Fibroblast of mammary gland (primary cell): ENCODE results near the gene NCLN.
"Not testable (repeated sequence)": the region's sequence is repeated elsewhere in the genome, so short reads cannot be mapped to it uniquely, and the experiment has no call there.

Experiments used
- DNase-seq: peaks from one replicate; pipeline ENCODE4 v3.0.0-alpha.2; 2010; ENCODE audit warnings: low read depth
- H3K4me3 ChIP-seq: 2 replicates; pipeline ENCODE4 v1.5.1; 2011; ENCODE audit warnings: low read depth, mild to moderate bottlenecking, low read length, moderate library complexity; ENCODE audit not compliant: control insufficient read depth
- CTCF ChIP-seq: conservative IDR thresholded peaks from 2 replicates; pipeline ENCODE4 v1.5.1; 2011; ENCODE audit warnings: low read depth, low read length, inconsistent platforms; ENCODE audit not compliant: control insufficient read depth, insufficient read depth

The NCLN gene

GRCh38 chr19:3208317-3209207, 22.8 kb downstream of the NCLN start:
- DNase-seq = no peak
- H3K4me3 ChIP-seq = no peak overlapping the region
- TF ChIP-seq CTCF = no peak

GRCh38 chr19:3210347-3211017, 24.8 kb downstream of the NCLN start:
- DNase-seq = peak; percentile 37
- H3K4me3 ChIP-seq = no peak overlapping the region

GRCh38 chr19:3211191-3211590, 25.5 kb downstream of the NCLN start:
- no peak for DNase-seq
- no peak overlapping the region for H3K4me3 ChIP-seq
- no peak for TF ChIP-seq CTCF

More at GRCh38 chr19:3210347-3211017, 24.8 kb downstream of the NCLN start:
- TF ChIP-seq CTCF = peak; percentile 71

GRCh38 chr19:3213159-3213558, 27.4 kb downstream of the NCLN start:
- TF ChIP-seq CTCF = no peak
- no peak for DNase-seq
- no peak overlapping the region for H3K4me3 ChIP-seq

- no peak for DNase-seq
- no peak overlapping the region for H3K4me3 ChIP-seq
- no peak for TF ChIP-seq CTCF
These were observed 31.1 kb downstream of the NCLN start for GRCh38 chr19:3216874-3217273.

- no peak overlapping the region for H3K4me3 ChIP-seq
- no peak for DNase-seq
- no peak for TF ChIP-seq CTCF
These were observed 34.8 kb downstream of the NCLN start for GRCh38 chr19:3220576-3220975.

- not testable (repeated sequence) for H3K4me3 ChIP-seq, DNase-seq
These were observed 35.8 kb downstream of the NCLN start for GRCh38 chr19:3221576-3221975.
